GM21526 (cell line): ENCODE data around the gene TRIM44.
"Not testable (repeated sequence)": the region's sequence is repeated elsewhere in the genome, so short reads cannot be mapped to it uniquely, and the experiment has no call there.

Experiments
- ATAC-seq: cut with Tn5 transposase; IDR thresholded peaks from one replicate; pipeline ENCODE4 v1.9.1; 2021; ENCODE audit warnings: moderate library complexity; ENCODE audit not compliant: unreplicated experiment, low FRiP score

TRIM44 gene

DNA sequence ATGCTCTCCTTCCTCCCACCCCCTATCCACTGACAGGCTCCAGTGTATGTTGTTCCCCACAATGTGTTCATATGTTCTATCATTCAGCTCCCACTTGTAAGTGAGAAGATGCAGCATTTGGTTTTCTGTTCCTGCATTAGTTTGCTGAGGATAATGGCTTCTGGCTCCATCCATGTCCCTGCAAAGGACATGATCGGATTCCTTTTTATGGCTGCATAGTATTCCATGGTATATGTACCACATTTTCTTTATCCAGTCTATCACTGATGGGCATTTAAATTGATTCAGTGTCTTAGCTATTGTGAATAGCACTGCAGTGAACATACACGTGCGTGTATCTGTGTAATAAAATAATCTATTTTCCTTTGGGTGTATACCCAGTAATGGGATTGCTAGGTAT is 5.8 kb downstream of the TRIM44 start:
- ATAC-seq = not testable (repeated sequence)

GRCh38 chr11:35671396-35672127 is 9.0 kb downstream of the TRIM44 start:
- no peak for ATAC-seq

DNA sequence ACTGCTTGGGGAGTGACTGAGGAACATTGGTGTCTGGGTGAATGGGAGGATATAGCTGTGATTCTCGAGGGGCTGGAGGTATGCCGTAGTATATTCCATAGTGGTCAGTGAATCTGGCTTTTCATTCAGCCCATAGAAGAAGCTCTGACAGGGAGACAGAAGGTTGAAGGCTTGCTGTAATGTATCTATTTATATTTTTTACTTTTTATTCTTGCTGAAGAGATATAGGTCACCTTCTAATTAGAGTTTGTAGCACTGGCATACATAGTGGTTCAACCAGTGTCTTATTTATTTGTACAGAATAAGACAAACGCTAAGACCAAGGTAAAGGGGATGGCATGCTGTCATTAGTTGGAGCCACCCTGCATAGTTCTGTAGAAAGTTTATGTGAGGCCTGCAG is 10.0 kb downstream of the TRIM44 start:
- ATAC-seq = no peak

DNA sequence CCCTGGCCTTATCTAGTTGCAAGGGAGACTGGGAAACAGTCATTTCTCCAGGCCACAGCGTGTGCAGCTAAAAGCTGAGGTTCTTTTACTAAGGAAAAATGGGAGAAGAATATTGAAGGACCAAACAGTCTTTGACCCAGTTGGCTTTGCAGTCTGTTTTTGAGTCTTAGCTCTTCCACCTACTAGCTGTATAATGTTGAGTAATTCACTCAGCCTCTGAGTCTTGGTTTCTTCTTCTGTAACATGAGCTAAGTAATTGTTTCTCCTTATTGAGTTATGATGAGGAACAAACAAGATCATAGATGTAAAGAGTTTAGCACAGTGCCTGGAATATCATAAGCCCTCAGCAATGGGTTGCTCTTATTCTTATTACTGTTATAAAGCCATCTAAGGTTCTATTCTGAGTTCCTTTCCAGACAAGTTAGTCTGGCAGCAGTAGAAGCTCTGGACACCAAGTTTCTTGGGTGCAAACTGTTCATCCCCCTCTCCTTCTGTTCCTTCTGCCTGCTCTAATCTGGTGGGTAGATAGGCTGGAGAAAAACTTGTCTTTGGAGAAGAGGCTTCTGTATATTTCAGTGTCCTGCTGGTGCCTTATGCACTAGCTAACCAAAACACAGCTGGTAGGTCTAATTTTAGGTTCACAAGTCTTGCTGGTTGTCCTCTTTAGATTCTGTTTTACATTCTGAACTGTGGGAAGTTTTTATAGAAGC is 13.5 kb downstream of the TRIM44 start:
- ATAC-seq = no peak

GRCh38 chr11:35676611-35676965 is 14.0 kb downstream of the TRIM44 start:
- no peak for ATAC-seq

GRCh38 chr11:35677904-35678303 is 15.3 kb downstream of the TRIM44 start:
- ATAC-seq = no peak

- ATAC-seq = no peak
Measured at GRCh38 chr11:35678471-35678870, 15.9 kb downstream of the TRIM44 start.

DNA sequence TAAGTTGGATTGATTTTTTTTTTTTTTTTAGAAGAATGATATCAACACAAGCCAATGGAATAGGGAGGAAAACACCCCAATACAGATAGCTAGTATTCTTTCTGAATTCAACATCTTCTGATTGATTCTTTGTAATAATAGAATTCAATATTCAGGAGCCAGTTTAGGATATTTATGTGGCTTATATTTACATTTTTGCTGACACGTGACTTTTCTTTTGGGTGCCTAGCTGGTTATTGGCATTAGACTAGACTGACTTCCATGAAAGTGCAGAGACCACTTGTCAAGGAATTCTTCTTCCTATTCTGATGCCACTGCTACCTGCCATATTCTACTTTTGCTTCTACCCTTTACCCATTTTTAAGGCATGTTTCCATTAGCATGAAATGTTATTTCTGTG is 16.4 kb downstream of the TRIM44 start:
- no peak for ATAC-seq

GRCh38 chr11:35680506-35680905 is 17.9 kb downstream of the TRIM44 start:
- no peak for ATAC-seq

- ATAC-seq = no peak
Measured at GRCh38 chr11:35681163-35681767, 18.7 kb downstream of the TRIM44 start.

GRCh38 chr11:35682230-35683173 is 19.9 kb downstream of the TRIM44 start:
- no peak for ATAC-seq

GRCh38 chr11:35683728-35684339 is 21.3 kb downstream of the TRIM44 start:
- ATAC-seq = peak; percentile 70

DNA sequence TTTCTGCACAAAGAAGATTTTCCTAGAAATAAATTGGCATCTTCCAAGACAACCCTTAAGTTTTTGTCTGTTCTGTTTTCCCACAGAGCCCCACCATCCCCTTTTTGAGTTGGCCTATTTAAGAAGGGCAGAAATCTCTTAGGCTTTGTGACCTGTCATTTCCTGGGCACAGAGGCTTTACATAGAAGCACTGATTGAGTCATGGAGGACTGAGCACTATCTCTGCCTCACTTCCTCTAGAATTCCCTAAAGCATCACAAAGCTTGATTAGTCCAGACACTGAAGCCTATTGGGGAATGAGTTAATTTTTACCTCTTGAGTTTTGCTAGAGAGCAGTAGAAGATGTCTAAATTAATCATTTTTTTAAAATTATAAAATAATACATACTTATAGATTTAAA is 25.4 kb downstream of the TRIM44 start:
- no peak for ATAC-seq

DNA sequence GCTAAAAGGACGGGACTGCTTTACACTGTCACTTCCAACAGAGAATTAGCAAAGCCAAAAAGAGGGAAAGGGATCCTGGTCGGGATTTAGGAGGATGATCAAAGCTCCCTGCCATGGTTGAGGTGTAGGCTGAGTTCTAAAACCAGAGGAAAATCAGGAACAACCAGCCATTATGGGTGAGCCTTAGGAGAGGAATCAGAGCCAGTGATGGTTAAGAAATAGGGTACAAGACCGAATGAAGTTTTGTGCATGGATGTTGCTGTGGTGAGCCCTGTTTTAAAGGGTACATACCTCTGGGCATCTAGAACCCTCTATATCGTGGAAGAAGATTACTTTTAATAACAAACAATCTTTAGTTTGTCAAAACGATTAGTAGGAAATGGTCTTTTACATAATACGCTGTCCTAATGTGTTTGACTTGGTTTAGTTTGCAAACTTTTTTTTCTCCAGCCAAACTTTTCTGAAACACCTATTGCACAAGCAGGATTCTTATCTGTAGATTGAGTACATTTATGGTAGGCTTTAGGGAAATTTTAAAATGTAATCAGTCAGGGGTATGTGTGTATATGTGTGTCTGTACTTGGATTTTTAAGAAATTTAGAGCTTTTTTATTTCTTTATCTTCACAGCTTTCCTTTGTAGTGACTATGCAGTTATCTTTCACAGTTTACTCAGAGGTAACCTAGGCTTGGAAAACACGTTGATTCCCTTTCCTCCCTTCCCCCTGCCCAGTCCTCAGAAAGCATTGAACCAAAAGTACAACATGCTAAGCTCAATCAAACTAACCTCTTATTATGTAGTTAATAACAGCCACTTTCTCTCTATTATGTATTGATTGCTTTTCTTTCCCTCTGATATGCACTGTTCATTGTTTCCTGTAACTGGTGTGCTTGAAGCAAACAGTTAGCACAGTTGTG is 26.8 kb downstream of the TRIM44 start:
- ATAC-seq = no peak

- ATAC-seq = no peak
Measured at GRCh38 chr11:35702126-35702525, 39.6 kb downstream of the TRIM44 start.

DNA sequence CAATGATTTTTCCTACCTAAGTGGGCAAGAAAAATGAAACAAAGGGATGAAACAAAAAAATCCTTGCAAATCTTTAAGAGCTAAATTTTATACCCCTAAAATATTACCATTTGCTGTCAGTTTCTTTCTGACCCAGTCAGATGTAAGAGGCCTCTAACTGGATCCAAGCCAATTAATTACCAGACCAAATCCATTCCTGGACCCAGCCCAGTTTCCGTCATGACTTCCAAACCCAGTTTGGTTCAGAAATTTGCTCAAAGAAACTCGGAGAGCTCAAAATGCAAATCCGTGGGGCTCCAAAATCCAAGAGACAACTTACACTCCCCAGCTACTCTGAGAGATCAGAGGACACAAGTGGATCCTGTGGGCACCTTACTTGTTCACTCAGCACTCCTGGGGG is 46.8 kb downstream of the TRIM44 start:
- ATAC-seq = no peak

GRCh38 chr11:35711173-35711910 is 48.8 kb downstream of the TRIM44 start:
- ATAC-seq = no peak

- ATAC-seq = no peak
Measured at GRCh38 chr11:35711924-35712323, 49.3 kb downstream of the TRIM44 start.

- no peak for ATAC-seq
Measured at GRCh38 chr11:35712533-35712932, 50.0 kb downstream of the TRIM44 start.
